Measurements from ENCODE around the gene KCNMB1. TPM values are rescaled to one million over a fixed set of nuclear protein-coding genes. Genes with fewer than 3 reads are reported as not detected.

KCNMB1 gene
- total RNA-seq, 1 donor from 2014 or later: 2.5 TPM

- no peaks in the 10 kb centered on the region for H3K27me3 ChIP-seq (ENCODE audit: low read depth)
- TF ChIP-seq CTCF (IDR thresholded peaks at IDR 0.05): no peak
- no peaks in the 10 kb centered on the region for H3K4me1 ChIP-seq
- H3K9me3 ChIP-seq: no peaks in the 10 kb centered on the region
- no peaks in the 10 kb centered on the region for H3K36me3 ChIP-seq
- intact Hi-C loops (cut with DNase I): no loop called here
- no peak for ATAC-seq
- no peak overlapping the region for H3K4me3 ChIP-seq
- H3K27ac ChIP-seq: no peak overlapping the region
- DNase-seq: no peak
Measured at GRCh38 chr5:170427672-170428236, 38.6 kb upstream of the KCNMB1 start.

- Histone ChIP-seq H3K27ac (no peak overlapping the region), H3K27me3 (ENCODE audit: low read depth) (no peaks in the 10 kb centered on the region), H3K36me3 (no peaks in the 10 kb centered on the region), H3K4me3 (no peak overlapping the region), H3K9me3 (no peaks in the 10 kb centered on the region), H3K4me1 (no peaks in the 10 kb centered on the region)
- intact Hi-C loops (cut with DNase I): no loop called here
- DNase-seq: no peak
- no peak for TF ChIP-seq CTCF (IDR thresholded peaks at IDR 0.05)
- no peak for ATAC-seq
Measured at GRCh38 chr5:170426786-170427185, 37.6 kb upstream of the KCNMB1 start.

GRCh38 chr5:170426149-170426767 lies 37.1 kb upstream of the KCNMB1 start:
- no peaks in the 10 kb centered on the region for H3K9me3 ChIP-seq

GRCh38 chr5:170425731-170426130 lies 36.6 kb upstream of the KCNMB1 start:
- no peak overlapping the region for H3K27ac ChIP-seq
- no peaks in the 10 kb centered on the region for H3K9me3 ChIP-seq
- no peak for TF ChIP-seq CTCF (IDR thresholded peaks at IDR 0.05)
- no peaks in the 10 kb centered on the region for H3K27me3 ChIP-seq (ENCODE audit: low read depth)
- no peak for DNase-seq
- no peaks in the 10 kb centered on the region for H3K4me1 ChIP-seq
- H3K36me3 ChIP-seq: no peaks in the 10 kb centered on the region
- intact Hi-C loops (cut with DNase I): no loop called here
- ATAC-seq: no peak
- no peak overlapping the region for H3K4me3 ChIP-seq

More at GRCh38 chr5:170426149-170426767, 37.1 kb upstream of the KCNMB1 start:
- Histone ChIP-seq H3K4me1 (no peaks in the 10 kb centered on the region), H3K27ac (no peak overlapping the region), H3K36me3 (no peaks in the 10 kb centered on the region), H3K27me3 (ENCODE audit: low read depth) (no peaks in the 10 kb centered on the region), H3K4me3 (no peak overlapping the region)
- intact Hi-C loops (cut with DNase I): no loop called here
- DNase-seq (no peak), ATAC-seq (no peak)
- no peak for TF ChIP-seq CTCF (IDR thresholded peaks at IDR 0.05)

- TF ChIP-seq CTCF (IDR thresholded peaks at IDR 0.05): no peak
- ATAC-seq (no peak), DNase-seq (no peak)
- Histone ChIP-seq H3K36me3 (no peaks in the 10 kb centered on the region), H3K27ac (no peak overlapping the region), H3K4me1 (no peaks in the 10 kb centered on the region), H3K9me3 (no peaks in the 10 kb centered on the region), H3K4me3 (no peak overlapping the region), H3K27me3 (ENCODE audit: low read depth) (peaks cover 5% of the 10 kb centered on the region)
- intact Hi-C loops (cut with DNase I): no loop called here
Measured at GRCh38 chr5:170424629-170425028, 35.5 kb upstream of the KCNMB1 start.
